ENCODE results near the gene NAAA.
"Not testable (repeated sequence)": the region's sequence is repeated elsewhere in the genome, so short reads cannot be mapped to it uniquely, and the experiment has no call there.

Gene NAAA

GRCh38 chr4:75916091-75916661 is 24.6 kb downstream of the NAAA start:
- DNase-seq = peak; percentile 35

GRCh38 chr4:75912968-75913367 is 27.8 kb downstream of the NAAA start:
- no peak for DNase-seq

- not testable (repeated sequence) for DNase-seq
Measured at GRCh38 chr4:75910831-75911230, 30.0 kb downstream of the NAAA start.

- DNase-seq = no peak
Measured at GRCh38 chr4:75909405-75909804, 31.4 kb downstream of the NAAA start.

- no peak for DNase-seq
Measured at GRCh38 chr4:75908555-75908954, 32.3 kb downstream of the NAAA start.

GRCh38 chr4:75907966-75908365 is 32.8 kb downstream of the NAAA start:
- DNase-seq = no peak

- DNase-seq = no peak
Measured at GRCh38 chr4:75904076-75904475, 36.7 kb downstream of the NAAA start.

- DNase-seq = no peak
Measured at GRCh38 chr4:75902352-75902751, 38.5 kb downstream of the NAAA start, which contains the start of gene PPEF2. PPEF2 (minus strand) TSS chr4:75902452; CDS start chr4:75896325, 6,127 bp downstream.

GRCh38 chr4:75898536-75898935 is 42.3 kb downstream of the NAAA start:
- no peak for DNase-seq

- DNase-seq = peak; percentile 21
Measured at GRCh38 chr4:75895744-75896314, 45.0 kb downstream of the NAAA start.

GRCh38 chr4:75892508-75892907 is 48.3 kb downstream of the NAAA start:
- DNase-seq = no peak

- no peak for DNase-seq
Measured at GRCh38 chr4:75891611-75892010, 49.2 kb downstream of the NAAA start.

- no peak for DNase-seq
Measured at GRCh38 chr4:75889537-75890199, 51.1 kb downstream of the NAAA start.

- no peak for DNase-seq
Measured at GRCh38 chr4:75886104-75886503, 54.7 kb downstream of the NAAA start.

GRCh38 chr4:75881476-75881875 is 59.3 kb downstream of the NAAA start:
- DNase-seq = no peak

GRCh38 chr4:75880278-75880677 is 60.5 kb downstream of the NAAA start:
- DNase-seq = no peak

- DNase-seq = no peak
Measured at GRCh38 chr4:75878246-75878756, 62.5 kb downstream of the NAAA start.

- DNase-seq = no peak
Measured at GRCh38 chr4:75876218-75876617, 64.6 kb downstream of the NAAA start.

- DNase-seq = no peak
Measured at GRCh38 chr4:75869100-75869499, 71.7 kb downstream of the NAAA start.

- DNase-seq = no peak
Measured at GRCh38 chr4:75867130-75867529, 73.7 kb downstream of the NAAA start.

All from CD4-positive, alpha-beta T cell treated with Interleukin-17A for 4 hours (primary cell).